Fibroblast of pulmonary artery (primary cell): Measurements from ENCODE around the gene FGF11.

Source experiments
- DNase-seq: peaks from one replicate; pipeline ENCODE4 v3.0.0-alpha.2; 2010; ENCODE audit warnings: low read depth
- H3K4me3 ChIP-seq: replicated peaks from 2 replicates; pipeline ENCODE4 v1.5.1; 2011; ENCODE audit warnings: low read depth, mild to moderate bottlenecking, control low read depth, low read length, moderate library complexity
- CTCF ChIP-seq: IDR thresholded peaks from 2 replicates; pipeline ENCODE4 v1.5.1; 2011; ENCODE audit warnings: mild to moderate bottlenecking, control low read depth, low read length, inconsistent platforms; ENCODE audit errors: missing control alignments

FGF11 gene

GRCh38 chr17:7439462-7440112 is at the start of gene FGF11:
Gene FGF11, plus strand, starts transcription at chr17:7439512. Its CDS starts 109 bp downstream, at chr17:7439621.
- H3K4me3 ChIP-seq = peak within 1 kb of the TSS; percentile 44
- no peak for TF ChIP-seq CTCF

GRCh38 chr17:7389924-7390910 is 49.1 kb upstream of the FGF11 start:
- no peak for TF ChIP-seq CTCF
- DNase-seq = no peak
- no peak overlapping the region for H3K4me3 ChIP-seq

More at GRCh38 chr17:7439462-7440112, at the start of gene FGF11:
- DNase-seq = no peak

- no peak overlapping the region for H3K4me3 ChIP-seq
- DNase-seq = no peak
- no peak for TF ChIP-seq CTCF
These were observed 48.0 kb upstream of the FGF11 start for GRCh38 chr17:7391307-7391706.

GRCh38 chr17:7392696-7393612 is 46.4 kb upstream of the FGF11 start:
- peak overlapping the region; percentile 82 for H3K4me3 ChIP-seq
- DNase-seq = no peak
- no peak for TF ChIP-seq CTCF

- H3K4me3 ChIP-seq = peak overlapping the region; percentile 82
- TF ChIP-seq CTCF = no peak
- no peak for DNase-seq
These were observed 45.5 kb upstream of the FGF11 start for GRCh38 chr17:7393613-7394451.
